Esophagus muscularis mucosa (tissue), 4 donors: ENCODE measurements around the gene KCNAB3. TPM values are rescaled to one million over a fixed set of nuclear protein-coding genes. Genes with fewer than 3 reads are reported as not detected.

Source experiments
- DNase-seq: peaks from one replicate; pipeline ENCODE4 v3.0.0-alpha.2; 2017; ENCODE audit errors: extremely low spot score
- H3K27ac ChIP-seq, 4 donors: fragments of 200-600 bp; sonication (generic); replicated peaks in 1 of 4; 1 replicate in 3 of 4; 2 replicates in 1 of 4; pipeline ENCODE4 v1.5.1; 2016 to 2019; ENCODE audit warnings: mild to moderate bottlenecking in 1 of 4
- H3K27me3 ChIP-seq, 4 donors: fragments of 200-600 bp; sonication (generic); one replicate each; pipeline versions ENCODE4 v1.5.1 to v1.6.0; 2016 to 2019
- H3K36me3 ChIP-seq, 4 donors: fragments of 200-600 bp; sonication (generic); one replicate each; pipeline ENCODE4 v1.5.1; 2016 to 2019
- H3K4me1 ChIP-seq, 4 donors: fragments of 200-600 bp; sonication (generic); one replicate each; pipeline ENCODE4 v1.5.1; 2016 to 2019
- H3K4me3 ChIP-seq, 4 donors: fragments of 200-600 bp; sonication (generic); 1 replicate in 2 of 4; 2 replicates in 2 of 4; pipeline ENCODE4 v1.5.1; 2016 to 2019; ENCODE audit warnings: mild to moderate bottlenecking in 4 of 4, moderate library complexity in 1 of 4
- H3K9me3 ChIP-seq, 4 donors: fragments of 200-600 bp; sonication (generic); 1 replicate in 3 of 4; 2 replicates in 1 of 4; pipeline ENCODE4 v1.5.1; 2016 to 2019
- EP300 ChIP-seq: sonication (generic); formaldehyde crosslinking; IDR thresholded peaks from one replicate; pipeline ENCODE4 v1.6.1; 2017; ENCODE audit warnings: antibody characterized with exemption
- POLR2A ChIP-seq: fragments of 450-650 bp; IDR thresholded peaks from one replicate; pipeline ENCODE4 v1.6.1; 2017; ENCODE audit warnings: antibody characterized with exemption, moderate library complexity, mild to moderate bottlenecking, low read depth
- POLR2AphosphoS5 ChIP-seq, 2 donors: sonication (generic); formaldehyde crosslinking; IDR thresholded peaks; one replicate each; pipeline ENCODE4 v1.6.1; 2017; ENCODE audit warnings: antibody characterized with exemption in 2 of 2
- WGBS: methylation state at CpG from one replicate; pipeline ENCODE4 v1.1.5; 2018; 5-methylcytosine and 5-hydroxymethylcytosine counted together
- intact Hi-C: fragments of 100-400 bp; cut with DNase I; formaldehyde crosslinking; loops from one replicate; pipeline ENCODE4 v1.15.1; 2023
- small RNA-seq, 3 donors: library from RNA; depleted of rRNA; stranded (forward); fragments of <200 nt; gene quantifications; one replicate each; pipeline ENCODE3, GENCODE V24; 2016
- total RNA-seq, 4 donors: library from RNA; depleted of rRNA; stranded (reverse); fragments of >200 nt; gene quantifications; one replicate each; pipeline versions ENCODE4 v1.1.0 to v1.2.1, GENCODE V29; 2016
- TF ChIP-seq, protein P1 (sequence below), 3 experiments: fragments of 200-600 bp in 2 of 3; fragments of 450-650 bp in 1 of 3; sonication (generic) in 2 of 3; IDR thresholded peaks; one replicate each; pipeline ENCODE4 v1.5.1; 2017 to 2019; ENCODE audit warnings: antibody characterized with exemption in 3 of 3, mild to moderate bottlenecking in 2 of 3, moderate library complexity in 1 of 3

Gene KCNAB3
- total RNA-seq, 4 donors from 2014 or later: 0.23 to 1.2 (median 0.41) TPM

DNA sequence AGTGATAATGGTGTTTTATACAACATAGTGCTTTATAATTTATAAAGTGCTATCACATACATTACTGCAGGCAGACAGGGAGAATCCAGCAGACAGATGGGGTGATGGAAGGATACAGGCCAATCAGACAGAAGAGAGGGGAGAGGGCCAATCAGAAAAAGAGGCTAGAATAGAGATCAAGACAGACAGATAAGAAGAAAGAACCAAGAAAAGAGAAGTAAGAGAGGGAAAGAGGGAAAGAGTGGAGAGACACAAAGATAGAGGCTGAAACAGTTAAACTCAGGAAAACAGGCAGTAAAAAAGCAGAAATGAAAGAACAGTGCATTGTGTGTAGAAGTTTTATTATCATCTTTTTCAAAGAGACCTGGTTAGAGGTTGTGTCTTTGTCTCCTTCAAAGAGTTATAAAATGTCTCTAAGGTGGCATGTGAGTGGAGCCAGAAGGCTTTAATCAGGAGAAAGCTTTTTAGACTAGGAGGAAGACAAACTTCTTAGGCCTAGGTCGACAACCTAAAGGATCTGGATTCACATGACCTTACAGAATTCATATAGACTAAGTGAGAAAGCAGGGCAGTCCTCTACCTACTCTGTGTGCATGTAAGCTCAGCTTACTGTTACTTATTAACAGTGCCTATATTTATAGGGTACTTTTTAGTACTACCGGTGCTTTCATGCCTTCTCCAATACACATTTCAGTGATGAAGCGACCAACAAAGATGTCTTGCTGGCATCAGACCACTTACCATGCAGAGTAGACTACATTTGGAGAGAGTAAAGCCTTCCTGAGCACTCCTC is 49.4 kb downstream of the KCNAB3 start:
- H3K4me3 ChIP-seq: no peak overlapping the region
- no peaks in the 10 kb centered on the region for H3K9me3 ChIP-seq
- intact Hi-C loops: loop anchor here (2.0 kb wide), 1 partner anchor 15 kb away; no protein-coding TSS in a partner anchor
- DNase-seq: no peak
- no peak overlapping the region for H3K27ac ChIP-seq
- 85% methylated on average over 3 of the region's 3 CpGs for WGBS
- H3K36me3 ChIP-seq: peaks cover 0 to 23% (median 9%) of the 10 kb centered on the region in 4 donors
- H3K27me3 ChIP-seq: no peaks in the 10 kb centered on the region
- no peak for TF ChIP-seq POLR2AphosphoS5 (IDR thresholded peaks at IDR 0.05)
- peaks cover 3 to 37% (median 30%) of the 10 kb centered on the region in 4 donors for H3K4me1 ChIP-seq

DNA sequence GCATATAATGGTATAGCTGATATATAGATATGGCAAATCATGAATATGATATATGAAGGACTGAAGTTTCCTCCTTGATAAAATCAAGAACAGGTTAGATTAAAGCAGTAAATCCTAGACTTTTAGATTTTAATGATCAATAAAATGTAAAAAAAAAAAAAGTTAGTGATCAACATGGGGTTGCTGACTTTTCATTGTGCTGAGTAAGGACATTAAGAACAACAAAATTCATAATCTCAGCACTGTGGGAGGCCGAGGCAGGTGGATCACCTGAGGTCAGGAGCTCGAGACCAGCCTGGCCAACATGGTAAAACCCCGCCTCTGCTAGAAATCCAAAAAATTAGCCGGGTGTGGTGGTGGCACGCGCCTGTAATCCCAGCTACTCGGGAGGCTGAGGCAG is 51.4 kb downstream of the KCNAB3 start:
- Histone ChIP-seq H3K4me1 (peaks cover 0 to 27% (median 19%) of the 10 kb centered on the region in 4 donors), H3K4me3 (no peak overlapping the region), H3K36me3 (peaks cover 0 to 27% (median 9%) of the 10 kb centered on the region in 4 donors), H3K27ac (no peak overlapping the region), H3K9me3 (no peaks in the 10 kb centered on the region), H3K27me3 (no peaks in the 10 kb centered on the region)
- TF ChIP-seq POLR2A: no peak
- TF ChIP-seq, protein P1, sequence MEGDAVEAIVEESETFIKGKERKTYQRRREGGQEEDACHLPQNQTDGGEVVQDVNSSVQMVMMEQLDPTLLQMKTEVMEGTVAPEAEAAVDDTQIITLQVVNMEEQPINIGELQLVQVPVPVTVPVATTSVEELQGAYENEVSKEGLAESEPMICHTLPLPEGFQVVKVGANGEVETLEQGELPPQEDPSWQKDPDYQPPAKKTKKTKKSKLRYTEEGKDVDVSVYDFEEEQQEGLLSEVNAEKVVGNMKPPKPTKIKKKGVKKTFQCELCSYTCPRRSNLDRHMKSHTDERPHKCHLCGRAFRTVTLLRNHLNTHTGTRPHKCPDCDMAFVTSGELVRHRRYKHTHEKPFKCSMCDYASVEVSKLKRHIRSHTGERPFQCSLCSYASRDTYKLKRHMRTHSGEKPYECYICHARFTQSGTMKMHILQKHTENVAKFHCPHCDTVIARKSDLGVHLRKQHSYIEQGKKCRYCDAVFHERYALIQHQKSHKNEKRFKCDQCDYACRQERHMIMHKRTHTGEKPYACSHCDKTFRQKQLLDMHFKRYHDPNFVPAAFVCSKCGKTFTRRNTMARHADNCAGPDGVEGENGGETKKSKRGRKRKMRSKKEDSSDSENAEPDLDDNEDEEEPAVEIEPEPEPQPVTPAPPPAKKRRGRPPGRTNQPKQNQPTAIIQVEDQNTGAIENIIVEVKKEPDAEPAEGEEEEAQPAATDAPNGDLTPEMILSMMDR (IDR thresholded peaks at IDR 0.05): no peak
- TF ChIP-seq POLR2AphosphoS5 (IDR thresholded peaks at IDR 0.05): no peak
- TF ChIP-seq EP300: no peak
- 93% methylated on average over 7 of the region's 7 CpGs for WGBS
- intact Hi-C loops: no loop called here
- no peak for DNase-seq

DNA sequence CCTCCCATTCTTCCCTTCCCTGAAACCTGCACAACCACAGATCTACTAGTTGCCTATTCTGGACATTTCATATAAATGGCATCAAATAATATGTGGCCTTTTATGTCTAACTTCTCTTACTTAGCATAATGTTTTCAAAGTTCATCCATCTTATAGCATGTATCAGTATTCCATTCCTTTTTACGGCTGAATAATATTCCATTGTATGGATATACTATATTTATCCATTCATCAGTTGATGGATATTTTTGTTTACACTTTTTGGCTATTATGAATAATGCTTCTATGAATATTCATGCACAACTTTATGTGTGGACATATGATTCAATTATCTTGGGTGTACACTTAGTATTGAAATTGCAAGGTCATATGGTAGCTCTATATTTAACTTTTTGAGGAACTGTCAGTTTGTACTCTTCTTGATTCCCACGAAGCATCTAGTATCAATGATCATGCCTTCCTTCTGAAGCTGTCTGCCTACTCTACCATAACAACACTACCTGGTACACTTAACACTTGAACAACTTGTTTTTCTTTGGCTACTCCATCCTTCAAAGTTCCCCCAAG is 53.8 kb downstream of the KCNAB3 start:
- DNase-seq: no peak
- TF ChIP-seq POLR2AphosphoS5 (IDR thresholded peaks at IDR 0.05): no peak
- TF ChIP-seq, protein P1 (IDR thresholded peaks at IDR 0.05): no peak
- Histone ChIP-seq H3K9me3 (no peaks in the 10 kb centered on the region), H3K4me3 (no peak overlapping the region), H3K36me3 (peaks cover 0 to 26% (median 8%) of the 10 kb centered on the region in 4 donors), H3K27ac (no peak overlapping the region), H3K4me1 (peaks cover 0 to 7% (median 0%) of the 10 kb centered on the region in 4 donors), H3K27me3 (no peaks in the 10 kb centered on the region)
- intact Hi-C loops: no loop called here
- 90% methylated on average over 2 of the region's 2 CpGs for WGBS

DNA sequence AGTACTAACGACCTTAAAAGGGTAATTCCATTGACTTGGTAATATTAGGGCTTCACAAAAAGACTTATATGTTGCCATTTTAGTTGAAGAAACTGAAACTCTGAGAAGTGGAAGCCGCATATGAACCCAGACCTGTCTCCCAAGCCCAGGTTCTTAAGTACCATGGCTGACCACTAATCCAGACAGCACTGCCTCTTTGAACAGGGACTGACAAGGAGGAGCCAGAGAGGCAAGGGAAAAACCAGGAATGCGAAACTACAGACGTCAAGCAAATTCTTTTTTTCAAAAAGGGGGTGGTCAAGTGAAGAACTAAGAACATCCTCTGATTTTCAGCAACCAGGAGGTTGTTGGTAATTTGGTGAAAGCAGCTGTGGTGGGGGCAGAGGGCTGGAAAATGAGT is 56.6 kb downstream of the KCNAB3 start:
- Histone ChIP-seq H3K27ac (no peak overlapping the region), H3K4me1 (no peaks in the 10 kb centered on the region), H3K27me3 (no peaks in the 10 kb centered on the region), H3K36me3 (peaks cover 0 to 9% (median 2%) of the 10 kb centered on the region in 4 donors), H3K9me3 (no peaks in the 10 kb centered on the region), H3K4me3 (no peak overlapping the region)
- intact Hi-C loops: no loop called here
- WGBS: 72% methylated on average over 4 of the region's 4 CpGs
- DNase-seq: no peak
- TF ChIP-seq, protein P1 (IDR thresholded peaks at IDR 0.05): no peak
- TF ChIP-seq EP300 (no peak), POLR2A (no peak), POLR2AphosphoS5 (IDR thresholded peaks at IDR 0.05) (no peak)

Small RNAs within 50 kb of the gene (small RNA-seq; reads per million reads assigned to genes)
- 0.51 to 0.67 (median 0.56) reads per million in 3 donors for gene SCARNA21

Other genes with a start within 250 kb of the KCNAB3 start
- gene TP53, start 242.4 kb downstream of the KCNAB3 start, total RNA-seq: 10 to 100 TPM; 14.9 to 18.3 (median 16.1) TPM
- gene WRAP53, start 241.4 kb downstream of the KCNAB3 start, total RNA-seq: 1 to 10 TPM; 3.3 to 6.4 (median 3.8) TPM
- gene EFNB3, start 224.7 kb downstream of the KCNAB3 start, total RNA-seq: under 1 TPM; 0.17 to 0.42 (median 0.33) TPM
- under 1 TPM; under 0.01 to 0.17 (median 0.06) TPM for gene DNAH2, start 212.1 kb downstream of the KCNAB3 start, total RNA-seq
- 100 to 1,000 TPM in 1 of 4 donors, 10 to 100 TPM in 3; 10.8 to 101 (median 15.1) TPM for gene KDM6B, start 95.6 kb downstream of the KCNAB3 start, total RNA-seq
- 10 to 100 TPM; 13.3 to 45.9 (median 42.5) TPM for gene TMEM88, start 74.8 kb downstream of the KCNAB3 start, total RNA-seq
- gene NAA38, start 72.3 kb downstream of the KCNAB3 start, total RNA-seq: 100 to 1,000 TPM in 2 of 4 donors, 10 to 100 TPM in 2; 61.4 to 110 (median 102) TPM
- gene CYB5D1, start 71.9 kb downstream of the KCNAB3 start, total RNA-seq: 10 to 100 TPM; 11.6 to 14.9 (median 12.0) TPM
- gene CHD3, start 41.1 kb downstream of the KCNAB3 start, total RNA-seq: 100 to 1,000 TPM in 3 of 4 donors, 10 to 100 TPM in 1; 82.7 to 139 (median 111) TPM
- gene RNF227, start 13.6 kb downstream of the KCNAB3 start, total RNA-seq: 10 to 100 TPM in 1 of 4 donors, 1 to 10 TPM in 3; 2.1 to 29.2 (median 5.7) TPM
- 10 to 100 TPM; 36.3 to 68.8 (median 43.1) TPM for gene TRAPPC1, start 2.1 kb upstream of the KCNAB3 start, total RNA-seq
- 10 to 100 TPM; 14.4 to 20.0 (median 16.9) TPM for gene CNTROB, start 2.4 kb upstream of the KCNAB3 start, total RNA-seq
- 1 to 10 TPM in 1 of 4 donors, not detected in 3; 1.1 TPM for gene GUCY2D, start 72.8 kb upstream of the KCNAB3 start, total RNA-seq
- gene ALOX15B, start 109.2 kb upstream of the KCNAB3 start, total RNA-seq: 1 to 10 TPM; 1.3 to 3.7 (median 2.0) TPM
- gene ALOX12B, start 157.9 kb upstream of the KCNAB3 start, total RNA-seq: not detected
- gene ALOXE3, start 188.7 kb upstream of the KCNAB3 start, total RNA-seq: not detected
- gene HES7, start 194.2 kb upstream of the KCNAB3 start, total RNA-seq: 1 to 10 TPM in 1 of 4 donors, not detected in 3; 1.4 TPM
- 100 to 1,000 TPM; 127 to 263 (median 168) TPM for gene PER1, start 222.5 kb upstream of the KCNAB3 start, total RNA-seq
- gene VAMP2, start 233.1 kb upstream of the KCNAB3 start, total RNA-seq: 10 to 100 TPM; 23.7 to 36.4 (median 33.0) TPM
- gene TMEM107, start 246.5 kb upstream of the KCNAB3 start, total RNA-seq: 10 to 100 TPM; 10.4 to 17.8 (median 13.6) TPM